DOHH2 (cell line): ENCODE measurements around the gene GRID1.

Experiments used
- CTCF ChIP-seq: fragments of 200-600 bp; sonication (generic); IDR thresholded peaks from one replicate; pipeline ENCODE4 v1.5.1; 2014; ENCODE audit warnings: antibody characterized with exemption, mild to moderate bottlenecking, low read depth, low read length; ENCODE audit not compliant: poor library complexity, severe bottlenecking
- EZH2phosphoT487 ChIP-seq: fragments of 200-600 bp; sonication (generic); IDR thresholded peaks from 2 replicates; pipeline ENCODE4 v1.6.1; 2017; ENCODE audit warnings: borderline replicate concordance, mild to moderate bottlenecking, antibody characterized with exemption, low read length, moderate library complexity, mixed read lengths

DNA sequence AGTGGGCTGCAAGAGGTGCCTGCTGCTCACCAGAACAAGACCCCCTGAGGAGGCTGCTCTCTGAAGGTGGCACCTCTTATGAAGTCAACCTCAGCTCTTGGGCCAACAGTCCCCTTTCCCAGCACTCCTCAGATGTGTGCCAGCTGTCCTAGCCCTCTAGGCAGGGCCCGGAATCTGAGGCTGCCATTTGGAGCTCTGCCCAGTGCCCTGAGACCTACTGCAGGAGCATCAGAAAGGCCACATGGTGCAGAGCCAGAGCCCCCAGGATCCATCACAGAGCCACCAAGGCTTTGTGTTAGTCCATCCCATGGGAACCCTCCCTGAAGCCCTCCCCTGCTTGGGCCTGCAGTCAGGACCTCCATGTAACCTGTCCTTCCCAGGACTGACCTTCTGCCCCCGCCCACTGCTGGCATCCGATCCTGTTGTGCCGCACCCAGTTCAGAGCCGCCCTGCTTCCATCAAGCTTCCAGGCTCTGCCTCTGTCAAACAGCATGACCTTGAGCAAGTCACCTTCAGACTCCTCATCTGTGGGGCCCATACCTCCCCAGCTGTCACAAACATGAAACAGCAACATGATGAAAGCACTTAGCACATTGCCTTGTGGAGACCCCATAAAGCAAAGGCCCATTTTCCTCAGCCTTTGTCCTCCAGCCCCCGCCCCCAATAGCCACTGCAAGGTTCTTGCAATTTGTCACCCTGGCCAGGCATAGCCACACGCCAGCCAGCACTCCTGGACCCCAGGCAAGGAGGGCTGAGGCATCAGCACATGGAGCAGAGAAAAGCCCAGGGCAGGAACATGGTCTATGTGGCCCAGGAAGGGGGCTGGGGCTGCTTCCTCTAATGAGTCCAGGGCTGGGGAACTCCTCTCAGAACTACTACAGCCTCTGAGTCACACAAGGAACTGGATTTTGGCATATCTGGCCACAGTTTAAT, 51.7 kb downstream of the GRID1 start:
- no peak for TF ChIP-seq CTCF
- TF ChIP-seq EZH2phosphoT487 = no peak
